Upper lobe of right lung (tissue), 1 donor: Measurements from ENCODE around the gene HRH3. TPM values are rescaled to one million over a fixed set of nuclear protein-coding genes. Genes with fewer than 3 reads are reported as not detected.

Experiments
- ATAC-seq: fragments of 200-7000 bp; cut with Tn5 transposase; one replicate; pipeline ENCODE4 v1.9.1; 2020; ENCODE audit warnings: mild to moderate bottlenecking, moderate library complexity
- DNase-seq: peaks from one replicate; pipeline ENCODE4 v3.0.0-alpha.2; 2020
- H3K27ac ChIP-seq: fragments of 200-600 bp; one replicate; pipeline ENCODE4 v1.8.0; 2022
- H3K27me3 ChIP-seq: fragments of 200-600 bp; one replicate; pipeline ENCODE4 v1.8.0; 2022; ENCODE audit warnings: mild to moderate bottlenecking
- H3K36me3 ChIP-seq: fragments of 200-600 bp; one replicate; pipeline ENCODE4 v1.8.0; 2022
- H3K4me1 ChIP-seq: fragments of 200-600 bp; one replicate; pipeline ENCODE4 v1.8.0; 2022
- H3K4me3 ChIP-seq: fragments of 200-600 bp; one replicate; pipeline ENCODE4 v1.8.0; 2022; ENCODE audit warnings: mild to moderate bottlenecking
- H3K9me3 ChIP-seq: fragments of 200-600 bp; one replicate; pipeline ENCODE4 v1.8.0; 2022
- intact Hi-C: fragments of 100-400 bp; cut with DNase I; formaldehyde crosslinking; loops from one replicate; pipeline ENCODE4 v1.11.0; 2022
- total RNA-seq: library from RNA; stranded (reverse); fragmentation: NEBNext Ultra II Directional; extraction: Animal tissue kit (Norgen Biotek cat#: 25700); gene quantifications from one replicate; pipeline ENCODE4 v1.2.1, GENCODE V29; 2021
- TF ChIP-seq, protein P1 (sequence below): fragments of 200-600 bp; IDR thresholded peaks from one replicate; pipeline ENCODE4 v1.8.0; 2022; ENCODE audit warnings: antibody characterized with exemption
- donor health status: DM: no; HTN: yes; CAD: no; lungs with severe emphysema.

The HRH3 gene
- total RNA-seq, 1 donor from 2014 or later: not detected

DNA sequence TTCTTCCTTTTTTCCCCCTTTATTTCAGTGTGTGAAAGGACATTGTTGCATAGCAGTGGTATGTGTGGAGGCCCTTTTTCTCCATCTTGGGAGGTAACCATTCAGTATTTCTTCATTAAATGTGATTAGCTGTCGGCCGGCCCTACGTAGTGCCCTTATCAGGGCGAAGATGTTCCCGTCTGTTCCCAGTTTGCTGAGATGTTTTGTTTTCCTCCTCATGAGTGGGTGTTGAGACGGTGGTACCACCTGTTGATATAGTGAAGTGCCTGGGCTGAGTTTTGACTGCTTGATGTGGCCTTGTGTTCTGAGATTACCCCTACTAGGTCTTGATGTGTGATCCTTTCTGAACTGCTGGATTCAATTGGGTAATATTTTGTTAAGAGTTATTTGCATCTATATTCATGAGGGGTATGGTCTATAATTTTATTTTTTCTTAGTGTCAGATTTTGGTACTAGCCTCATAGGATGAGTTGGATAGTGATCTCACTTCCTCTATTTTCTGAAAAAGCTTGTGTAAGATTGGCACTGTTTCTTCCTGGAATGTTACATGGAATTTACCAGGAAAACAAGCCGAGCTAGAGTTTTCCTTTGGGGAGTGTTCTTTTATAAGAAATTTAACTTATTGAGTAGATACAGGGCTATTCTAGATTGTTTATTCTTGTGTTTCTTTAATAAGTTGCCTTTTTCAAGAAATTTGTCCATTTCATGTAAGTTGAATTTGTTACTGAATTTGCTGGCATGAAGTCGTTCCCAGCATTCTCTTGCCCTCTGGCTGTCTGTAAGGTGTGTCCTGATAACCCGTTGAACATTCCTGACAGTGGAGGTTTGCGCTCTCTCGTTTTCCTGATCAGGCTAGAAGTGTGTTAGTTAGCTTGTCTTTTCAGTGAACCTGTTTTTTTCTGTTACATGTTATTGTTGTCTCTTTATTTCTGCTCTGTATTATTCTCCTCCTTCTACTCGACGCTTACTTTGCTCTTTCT lies 32.9 kb downstream of the HRH3 start:
- intact Hi-C loops: no loop called here
- ATAC-seq: no peak

DNA sequence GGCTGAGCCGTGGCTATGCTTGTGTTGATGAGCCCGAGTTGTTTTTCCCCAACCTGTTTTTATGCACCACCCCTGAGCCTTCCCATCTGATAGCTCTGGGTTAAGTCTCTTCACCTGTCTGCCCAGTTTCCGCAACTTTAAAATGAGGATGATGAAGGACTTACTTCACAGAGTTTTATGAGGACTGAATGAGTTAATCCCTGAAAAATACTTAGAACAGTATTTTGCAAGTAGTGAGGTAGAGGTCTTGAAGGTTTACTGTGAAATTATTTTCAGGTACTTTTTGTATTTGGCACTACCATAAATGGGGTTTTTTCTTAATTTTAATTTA lies 34.0 kb downstream of the HRH3 start:
- H3K27me3 ChIP-seq: no peaks in the 10 kb centered on the region
- H3K36me3 ChIP-seq: peaks cover 19% of the 10 kb centered on the region
- H3K9me3 ChIP-seq: no peaks in the 10 kb centered on the region
- H3K4me1 ChIP-seq: peaks cover 25% of the 10 kb centered on the region
- intact Hi-C loops: no loop called here
- ATAC-seq (no peak), DNase-seq (no peak)
- no peak overlapping the region for H3K27ac ChIP-seq
- H3K4me3 ChIP-seq: no peak overlapping the region
- TF ChIP-seq, protein P1, sequence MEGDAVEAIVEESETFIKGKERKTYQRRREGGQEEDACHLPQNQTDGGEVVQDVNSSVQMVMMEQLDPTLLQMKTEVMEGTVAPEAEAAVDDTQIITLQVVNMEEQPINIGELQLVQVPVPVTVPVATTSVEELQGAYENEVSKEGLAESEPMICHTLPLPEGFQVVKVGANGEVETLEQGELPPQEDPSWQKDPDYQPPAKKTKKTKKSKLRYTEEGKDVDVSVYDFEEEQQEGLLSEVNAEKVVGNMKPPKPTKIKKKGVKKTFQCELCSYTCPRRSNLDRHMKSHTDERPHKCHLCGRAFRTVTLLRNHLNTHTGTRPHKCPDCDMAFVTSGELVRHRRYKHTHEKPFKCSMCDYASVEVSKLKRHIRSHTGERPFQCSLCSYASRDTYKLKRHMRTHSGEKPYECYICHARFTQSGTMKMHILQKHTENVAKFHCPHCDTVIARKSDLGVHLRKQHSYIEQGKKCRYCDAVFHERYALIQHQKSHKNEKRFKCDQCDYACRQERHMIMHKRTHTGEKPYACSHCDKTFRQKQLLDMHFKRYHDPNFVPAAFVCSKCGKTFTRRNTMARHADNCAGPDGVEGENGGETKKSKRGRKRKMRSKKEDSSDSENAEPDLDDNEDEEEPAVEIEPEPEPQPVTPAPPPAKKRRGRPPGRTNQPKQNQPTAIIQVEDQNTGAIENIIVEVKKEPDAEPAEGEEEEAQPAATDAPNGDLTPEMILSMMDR: no peak

More for the DNA sequence above, 32.9 kb downstream of the HRH3 start:
- H3K4me3 ChIP-seq: no peak overlapping the region
- peaks cover 22% of the 10 kb centered on the region for H3K4me1 ChIP-seq
- no peak for DNase-seq
- H3K9me3 ChIP-seq: no peaks in the 10 kb centered on the region
- H3K36me3 ChIP-seq: peaks cover 19% of the 10 kb centered on the region
- no peaks in the 10 kb centered on the region for H3K27me3 ChIP-seq
- peak overlapping the region; percentile 12 for H3K27ac ChIP-seq
- TF ChIP-seq, protein P1: no peak

DNA sequence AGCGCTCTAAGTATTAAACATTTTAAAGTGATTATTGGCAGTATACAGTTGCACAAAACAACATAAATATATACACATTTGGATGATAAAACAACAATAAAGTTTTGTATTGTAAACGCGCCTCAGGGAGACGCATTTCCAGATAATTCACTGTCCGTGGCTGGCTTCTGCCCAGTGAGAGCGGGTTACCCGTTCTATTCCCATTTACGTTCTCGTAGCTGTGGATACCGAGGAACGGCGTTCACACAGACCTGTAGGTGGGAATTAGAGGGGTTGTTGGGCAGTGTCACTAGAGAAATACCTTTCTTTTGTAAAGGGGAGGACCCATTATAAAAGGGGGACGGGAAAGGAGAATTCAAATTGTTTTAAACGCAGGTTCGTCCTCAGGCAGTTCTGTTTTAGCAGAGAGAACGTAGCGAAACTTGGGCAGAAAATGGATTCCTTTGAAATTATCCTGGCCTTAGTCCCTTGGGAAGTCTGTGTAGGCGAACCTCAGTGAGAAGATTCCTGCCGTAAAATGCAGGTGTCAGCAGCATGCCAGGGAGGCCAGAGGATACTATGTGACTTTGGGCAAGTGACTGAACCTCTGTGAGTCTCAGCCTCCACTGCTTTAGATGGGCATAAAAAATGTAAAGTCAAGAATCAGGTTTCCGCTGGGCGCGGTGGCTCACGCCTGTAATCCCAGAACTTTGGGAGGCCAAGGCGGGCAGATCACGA lies 36.5 kb downstream of the HRH3 start:
- peaks cover 25% of the 10 kb centered on the region for H3K4me1 ChIP-seq
- H3K4me3 ChIP-seq: peak overlapping the region; percentile 94
- no peaks in the 10 kb centered on the region for H3K9me3 ChIP-seq
- no peak for ATAC-seq
- peak overlapping the region; percentile 97 for H3K27ac ChIP-seq
- intact Hi-C loops: no loop called here
- H3K27me3 ChIP-seq: no peaks in the 10 kb centered on the region
- peaks cover 4% of the 10 kb centered on the region for H3K36me3 ChIP-seq
- DNase-seq: no peak
- TF ChIP-seq, protein P1: no peak

DNA sequence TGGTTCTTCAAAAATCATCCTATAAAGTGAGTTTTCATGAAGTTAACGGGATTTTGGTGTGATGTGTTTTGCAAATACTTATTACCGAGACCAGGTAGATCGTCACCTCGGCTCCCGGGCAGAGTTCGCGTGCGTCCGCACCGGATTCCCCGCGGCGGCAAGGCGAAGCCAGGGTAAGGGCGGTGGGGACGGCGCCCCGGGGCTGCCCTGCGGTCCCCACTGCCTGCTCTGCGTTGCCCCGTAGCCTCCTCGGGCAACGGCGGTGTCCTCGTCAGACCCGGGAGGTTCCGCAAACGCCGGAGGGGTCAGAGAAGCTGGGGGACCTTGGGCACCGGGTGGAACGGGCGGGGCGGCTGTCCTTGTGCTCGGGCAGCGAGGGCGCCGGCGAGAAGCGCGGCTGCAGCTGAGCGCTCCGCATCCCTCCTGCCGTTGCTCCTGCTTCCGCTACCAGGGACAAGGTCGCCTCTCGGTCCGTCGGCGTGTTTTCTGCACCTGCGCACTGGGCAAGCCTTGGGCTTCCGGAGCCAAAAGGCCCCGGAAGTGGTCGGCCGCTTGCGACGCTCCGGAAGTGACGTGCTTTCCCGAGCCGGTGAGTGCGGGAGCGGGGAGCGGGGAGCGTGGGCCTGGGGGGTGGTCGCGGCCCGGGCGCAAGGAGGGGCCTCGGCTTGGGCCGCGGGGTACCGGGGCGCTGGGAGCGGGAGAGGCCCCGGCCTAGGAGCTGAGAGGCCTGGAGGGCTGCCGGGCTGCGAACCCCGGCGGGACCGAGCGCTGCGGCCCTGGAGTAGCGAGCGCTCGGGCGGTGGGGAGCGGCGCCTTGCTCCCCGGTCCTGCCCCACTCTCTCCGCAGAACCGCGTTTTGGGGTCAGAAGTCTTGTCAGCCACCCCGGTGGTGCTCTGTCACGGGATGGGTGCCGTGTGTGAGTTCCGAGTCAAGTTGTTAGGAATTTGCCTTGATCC lies 37.3 kb downstream of the HRH3 start, which contains the start of gene MTG2:
MTG2 (plus strand) TSS at position 560 of the 957 bp plus-strand sequence. CDS start 10,393 bp downstream, outside the sequence.
- H3K36me3 ChIP-seq: peaks cover 4% of the 10 kb centered on the region
- DNase-seq (peak; percentile 98), ATAC-seq (peak; percentile 98)
- TF ChIP-seq, protein P1: no peak
- intact Hi-C loops: no loop called here
- peaks cover 23% of the 10 kb centered on the region for H3K4me1 ChIP-seq
- no peaks in the 10 kb centered on the region for H3K9me3 ChIP-seq
- peak within 1 kb of the TSS; percentile 94 for H3K4me3 ChIP-seq
- H3K27me3 ChIP-seq: no peaks in the 10 kb centered on the region
- H3K27ac ChIP-seq: peak within 1 kb of the TSS; percentile 97

DNA sequence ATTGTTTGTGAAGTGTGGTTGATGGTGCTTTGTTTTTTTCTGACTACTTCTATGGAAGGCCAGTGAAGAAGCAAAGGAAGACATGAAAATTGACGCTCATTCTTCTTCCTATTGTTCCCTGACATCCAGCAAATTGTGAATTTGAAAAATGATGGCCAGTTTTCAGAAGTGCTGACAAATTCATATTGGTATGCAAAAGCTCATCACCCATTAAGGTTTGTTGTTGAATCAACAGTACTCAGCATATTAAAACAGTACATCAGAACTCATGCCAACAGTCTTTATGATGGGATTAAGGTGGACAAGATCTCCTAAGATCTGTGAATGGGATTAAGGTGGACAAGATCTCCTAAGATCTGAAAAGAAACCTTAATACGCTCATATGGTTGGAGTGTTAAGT lies 38.3 kb downstream of the HRH3 start:
- DNase-seq (no peak), ATAC-seq (no peak)
- peaks cover 5% of the 10 kb centered on the region for H3K36me3 ChIP-seq
- peaks cover 14% of the 10 kb centered on the region for H3K4me1 ChIP-seq
- peak overlapping the region; percentile 94 for H3K4me3 ChIP-seq
- peak overlapping the region; percentile 97 for H3K27ac ChIP-seq
- H3K9me3 ChIP-seq: no peaks in the 10 kb centered on the region
- H3K27me3 ChIP-seq: no peaks in the 10 kb centered on the region
- TF ChIP-seq, protein P1: no peak
- intact Hi-C loops: no loop called here
